T-helper 2 cell (primary cell): ENCODE results near the gene SEMA7A.

Experiments
- DNase-seq, 5 experiments: peaks; one replicate each; pipeline versions ENCODE4 v3.0.0 to v3.0.0-alpha.2; 2012 to 2022

The SEMA7A gene

DNA sequence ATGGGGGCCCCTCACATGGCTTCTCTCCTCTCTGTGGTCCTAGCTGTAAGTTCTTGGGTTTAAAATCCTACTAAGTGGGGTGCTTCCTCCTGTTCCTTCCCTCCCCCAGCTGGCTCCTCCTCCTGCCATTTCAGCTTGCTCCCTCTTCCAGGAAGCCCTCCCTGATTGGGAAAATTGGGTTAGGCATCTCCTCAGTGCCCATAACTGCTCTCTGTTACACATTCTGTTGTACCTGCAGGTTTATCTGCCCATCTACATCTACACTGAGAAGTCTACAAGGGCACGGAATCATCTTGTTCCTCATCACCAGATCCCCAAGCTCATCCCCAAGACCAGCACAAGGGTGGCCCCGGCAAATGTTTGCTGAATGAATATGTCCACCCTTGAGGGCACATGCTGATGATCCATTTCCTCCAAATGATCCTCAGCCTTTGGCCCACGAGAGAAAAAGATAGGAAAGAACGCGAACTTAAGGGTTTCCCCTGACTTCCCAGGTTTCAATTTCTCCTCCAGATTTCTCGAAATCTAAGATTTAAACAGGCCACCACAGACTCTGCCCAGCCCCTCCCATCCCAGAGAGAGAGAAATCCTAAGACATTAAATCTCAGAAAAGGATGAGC, 3.9 kb downstream of the SEMA7A start:
- no peak for DNase-seq

DNA sequence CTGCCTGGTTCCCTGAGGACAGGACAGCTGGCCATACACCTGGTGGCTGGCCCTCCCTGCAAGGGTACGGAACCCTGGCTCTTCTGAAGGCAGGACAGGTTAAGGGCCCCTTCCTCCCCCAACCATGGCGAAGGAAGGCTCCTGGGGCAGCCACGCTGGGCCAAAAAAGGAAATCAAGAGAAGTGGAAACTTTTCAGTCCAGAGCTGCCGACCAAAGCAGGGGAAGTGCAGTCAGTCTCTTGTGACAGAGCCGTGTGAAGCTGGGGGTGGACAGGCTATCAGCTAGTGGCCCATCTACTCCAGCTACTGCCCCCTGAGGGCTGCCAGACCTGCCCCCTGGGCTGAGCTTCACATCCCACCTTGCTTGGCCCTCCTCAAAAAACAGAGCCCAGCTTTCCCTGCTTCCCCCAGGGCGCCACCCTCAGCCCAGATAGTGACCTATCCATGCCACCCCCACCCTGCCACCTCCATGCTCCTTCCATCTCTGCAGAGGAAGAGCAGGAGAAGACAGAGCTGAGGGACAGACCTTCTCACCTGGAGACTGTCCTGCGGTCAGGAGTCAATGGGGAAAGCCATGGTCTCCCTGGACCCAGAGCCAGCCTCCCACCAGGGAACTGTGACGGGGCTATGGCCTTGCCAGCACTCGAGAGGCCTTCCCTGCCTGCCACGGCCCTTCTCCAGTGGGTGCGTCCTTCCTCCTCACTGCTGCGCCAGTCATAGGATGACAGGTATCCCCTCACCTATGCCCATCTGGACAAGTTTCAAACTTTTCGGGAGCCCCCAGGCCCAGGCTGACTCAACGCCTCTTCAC, 4.6 kb downstream of the SEMA7A start:
- no peak for DNase-seq

DNA sequence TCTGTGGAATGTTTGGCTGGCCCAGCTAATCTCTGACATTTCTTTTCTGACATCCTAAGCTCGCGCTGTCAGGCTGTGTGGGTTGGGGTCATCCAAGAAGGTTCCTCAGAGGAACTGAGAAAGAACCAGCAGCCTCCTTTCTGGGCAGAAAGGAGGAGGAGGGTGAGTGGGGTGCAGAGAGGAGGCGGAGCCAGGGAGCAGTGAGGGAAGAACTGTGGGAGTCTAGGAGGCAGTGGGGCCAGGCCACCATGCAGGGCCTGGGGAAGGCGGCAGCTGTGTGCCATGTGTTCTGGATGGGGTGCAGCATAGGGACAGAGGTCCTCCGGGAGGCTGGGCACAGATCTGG, 5.3 kb downstream of the SEMA7A start:
- no peak for DNase-seq

DNA sequence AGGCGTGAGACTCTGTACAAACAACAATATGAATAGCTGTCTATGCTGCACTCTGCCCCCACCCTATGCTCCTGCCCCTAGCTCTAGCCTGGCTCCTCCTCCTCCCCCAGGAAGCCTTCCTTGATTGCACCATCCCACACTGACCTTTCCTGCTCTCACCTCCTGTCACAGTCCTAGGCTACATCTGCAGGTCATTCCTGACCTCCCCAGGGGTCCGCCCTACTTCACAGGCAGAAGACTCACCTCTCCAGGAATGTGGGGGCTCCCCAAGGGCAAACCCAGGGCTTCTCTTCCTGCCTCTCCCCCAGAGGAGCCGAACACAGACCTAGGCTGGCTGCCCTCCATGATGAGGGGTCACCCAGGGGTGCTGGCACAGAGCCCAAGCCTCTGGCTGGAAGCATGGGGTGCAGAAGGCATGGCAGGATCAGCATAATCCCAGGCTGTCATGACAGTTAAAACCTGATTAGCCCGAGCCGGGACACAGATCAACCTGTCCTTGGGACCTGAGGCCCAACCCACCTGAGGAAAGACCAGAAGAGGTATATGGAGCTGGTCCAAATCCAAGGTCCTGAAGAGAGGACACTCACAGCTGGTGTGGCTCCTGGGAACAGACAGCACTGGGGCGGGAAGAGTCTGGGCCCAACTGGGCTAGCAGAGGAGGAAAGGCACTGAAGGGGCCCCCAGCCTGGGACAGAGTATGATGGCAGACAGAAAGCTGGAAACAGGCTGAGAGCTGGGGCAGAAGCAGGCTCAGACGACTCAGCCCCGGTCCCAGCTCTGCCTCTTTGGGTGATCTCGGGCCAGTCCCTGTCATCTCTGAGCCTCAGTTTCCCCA, 5.9 kb downstream of the SEMA7A start:
- no peak for DNase-seq

DNA sequence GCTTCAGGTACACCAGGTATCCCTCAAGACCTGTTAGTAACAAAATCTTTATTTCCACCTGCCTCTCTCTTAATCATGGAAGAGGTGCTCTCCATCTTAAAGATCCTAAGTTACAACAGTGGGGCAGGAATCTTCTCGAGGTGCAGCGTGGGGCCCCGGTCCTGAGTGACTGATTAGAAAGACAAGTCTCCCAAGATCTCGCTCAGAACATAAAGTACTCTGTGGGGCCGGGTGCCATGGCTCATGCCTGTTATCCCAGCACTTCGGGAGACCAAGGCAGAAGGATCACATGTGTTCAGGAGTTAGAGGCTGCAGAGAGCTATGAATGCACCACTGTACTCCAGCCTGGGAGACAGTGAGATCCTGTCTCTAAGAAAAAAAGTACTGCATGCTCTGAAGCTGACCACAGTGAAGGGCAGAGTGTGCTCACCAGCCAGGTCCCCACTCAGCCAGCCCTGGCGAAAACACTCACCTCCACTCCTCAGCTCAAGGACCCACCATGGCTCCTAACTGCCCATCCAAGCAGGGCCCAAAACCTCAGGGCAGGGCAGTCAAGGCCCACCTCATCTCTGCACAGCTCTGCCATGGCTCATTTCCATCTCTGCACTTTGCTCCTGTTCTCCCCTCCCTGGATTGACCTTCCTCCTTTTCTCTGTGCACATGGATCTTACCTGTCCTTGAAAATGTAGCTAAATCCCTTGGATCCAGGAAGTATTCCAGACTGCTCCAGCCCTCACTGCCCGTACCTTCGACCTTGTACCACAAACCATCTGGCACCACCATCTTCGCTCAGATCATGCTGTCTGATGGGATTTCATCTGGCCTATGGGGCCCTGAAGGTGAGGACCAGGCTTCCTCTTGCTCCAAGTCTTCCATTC, 7.1 kb downstream of the SEMA7A start:
- no peak for DNase-seq

DNA sequence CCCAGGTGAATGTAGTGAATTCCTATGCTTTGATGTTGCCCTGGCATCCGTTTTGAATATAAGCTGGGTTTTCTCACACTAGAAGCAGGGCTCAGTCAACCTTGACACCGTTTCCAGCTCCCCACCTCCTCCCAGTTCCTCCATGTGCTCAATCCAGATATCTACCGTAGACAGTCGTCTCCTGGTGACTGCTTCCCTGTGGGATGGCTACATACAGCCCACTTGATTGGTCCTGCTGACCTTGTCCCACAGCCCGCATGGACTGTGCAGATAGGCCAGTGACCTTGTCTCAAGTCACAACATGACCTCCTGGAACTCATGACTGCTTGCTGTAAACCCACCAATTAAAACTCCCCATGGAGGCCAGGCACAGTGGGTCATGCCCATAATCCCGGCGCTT, 8.1 kb downstream of the SEMA7A start:
- DNase-seq = no peak

DNA sequence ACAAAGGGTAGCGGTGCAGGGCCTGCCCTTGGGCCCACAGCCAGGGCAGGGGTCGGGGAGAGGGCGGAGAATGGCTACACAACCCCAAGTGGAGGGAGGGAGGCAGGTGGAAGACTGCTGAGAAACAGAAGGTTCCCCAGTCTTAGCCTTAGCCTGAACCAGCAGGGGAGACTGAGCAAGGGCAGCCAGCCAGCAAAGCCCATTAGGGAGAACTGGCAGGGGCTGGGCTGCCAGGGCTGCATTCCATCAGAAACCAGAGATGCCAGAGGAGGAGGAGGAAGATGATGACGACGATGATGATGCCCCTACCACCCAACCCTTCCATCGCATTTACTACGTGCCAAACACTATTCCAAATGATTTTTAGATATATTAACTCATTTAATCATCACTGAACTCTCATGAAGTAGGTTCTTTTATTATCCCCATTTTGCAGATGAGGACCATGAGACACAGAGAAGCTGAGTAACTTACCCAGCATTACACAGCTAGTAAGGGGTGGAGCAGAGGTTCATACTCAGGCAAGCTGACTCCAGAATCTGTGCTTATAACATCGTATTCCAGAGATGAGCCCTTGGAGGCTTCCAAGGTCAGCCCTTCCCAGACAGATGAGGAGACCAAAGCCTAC, 8.7 kb downstream of the SEMA7A start:
- no peak for DNase-seq

DNA sequence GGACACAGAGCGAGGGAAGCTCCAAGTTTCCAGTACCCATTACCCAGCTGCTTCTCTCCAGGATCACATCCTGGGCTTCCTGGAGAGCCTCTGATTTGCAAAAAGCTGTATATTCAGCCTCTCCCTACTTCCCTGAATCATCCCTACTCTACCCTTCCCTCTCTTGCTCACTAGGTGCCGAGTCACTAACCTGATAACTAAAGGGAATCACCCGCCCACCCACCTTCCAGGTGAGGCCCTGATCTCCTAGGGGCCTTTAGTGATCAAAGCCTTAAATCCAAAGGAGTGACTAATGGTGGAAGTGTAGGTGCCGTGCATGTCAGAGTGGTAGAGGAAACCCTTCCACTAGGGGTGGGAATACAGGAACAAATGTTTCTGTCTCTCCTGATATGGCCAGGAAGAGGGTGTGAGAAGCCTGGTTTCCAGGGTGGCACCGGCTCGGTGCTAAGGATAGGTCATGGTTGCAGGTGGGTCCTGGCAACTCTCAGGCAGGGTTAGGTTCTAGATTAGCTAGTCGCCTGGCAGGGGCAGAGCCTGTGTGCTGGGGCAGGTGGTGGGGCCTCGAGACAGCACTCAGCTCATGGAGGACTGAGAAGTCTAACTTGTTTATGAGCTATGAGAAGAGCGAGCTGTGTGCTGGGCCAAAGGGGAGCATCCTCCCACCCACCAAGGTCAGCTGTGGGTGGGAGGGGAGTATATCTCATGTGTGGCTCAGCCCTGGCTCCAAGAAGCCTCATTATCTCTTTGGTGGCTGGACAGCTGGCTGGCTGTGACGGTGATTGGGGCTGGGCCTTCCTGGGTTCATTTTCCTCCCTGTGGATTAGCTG, 10.1 kb downstream of the SEMA7A start:
- DNase-seq = no peak

DNA sequence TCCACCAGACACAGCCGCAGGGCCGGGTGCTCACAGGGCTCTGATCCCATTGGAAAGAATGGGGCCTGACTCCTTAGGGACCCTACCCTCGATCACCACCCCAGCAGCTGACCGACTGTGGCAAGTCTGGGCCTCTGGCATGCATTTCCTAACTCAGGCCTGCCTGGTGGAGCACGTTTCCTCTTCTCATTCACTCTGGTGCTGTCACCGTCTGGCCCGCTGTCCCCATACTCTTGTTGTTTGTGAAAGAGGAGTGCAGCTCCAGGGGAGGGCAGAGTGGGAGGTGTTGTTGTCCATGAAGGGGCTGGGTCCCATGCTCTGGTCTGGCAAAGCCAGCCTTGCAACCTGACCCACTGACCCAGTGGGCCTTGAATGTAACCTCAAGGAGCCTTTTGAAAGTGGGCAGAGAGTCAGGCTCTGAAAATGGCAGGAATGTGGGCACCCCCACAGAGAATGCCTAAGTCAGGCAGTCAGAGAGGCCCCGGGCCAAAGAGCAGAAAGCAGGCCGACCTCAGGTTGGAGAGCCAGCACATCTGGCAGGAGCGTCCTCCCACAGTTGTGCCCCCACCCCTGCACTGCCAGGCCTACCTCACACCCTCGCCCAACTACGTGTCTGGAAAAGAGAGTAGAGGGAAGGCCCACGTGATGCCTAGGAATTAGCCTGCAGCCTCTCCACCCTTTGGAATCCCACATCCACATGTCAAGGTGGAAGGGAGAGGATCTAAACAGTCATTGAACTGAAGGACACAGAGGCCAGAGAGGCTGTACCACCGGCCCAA, 10.9 kb downstream of the SEMA7A start:
- DNase-seq = no peak

DNA sequence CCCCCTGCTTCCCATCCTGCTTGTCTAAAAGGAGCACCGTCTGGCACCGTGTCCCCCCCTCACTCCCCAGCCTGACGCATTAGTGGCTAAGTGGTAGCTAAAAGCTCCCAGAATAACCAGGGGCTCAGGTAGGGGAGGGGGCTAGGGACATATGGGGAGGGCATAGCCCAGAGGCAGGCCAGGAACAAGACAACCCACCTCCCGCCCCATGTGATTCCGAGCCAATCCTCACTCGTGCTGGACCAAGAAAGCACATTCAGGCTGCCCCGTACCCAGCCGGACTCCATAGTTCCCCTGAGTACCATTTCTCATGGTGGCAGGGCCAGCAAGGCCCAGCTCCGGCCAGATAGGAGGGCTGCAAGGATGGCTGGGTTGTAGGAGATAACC, 11.5 kb downstream of the SEMA7A start:
- no peak for DNase-seq

DNA sequence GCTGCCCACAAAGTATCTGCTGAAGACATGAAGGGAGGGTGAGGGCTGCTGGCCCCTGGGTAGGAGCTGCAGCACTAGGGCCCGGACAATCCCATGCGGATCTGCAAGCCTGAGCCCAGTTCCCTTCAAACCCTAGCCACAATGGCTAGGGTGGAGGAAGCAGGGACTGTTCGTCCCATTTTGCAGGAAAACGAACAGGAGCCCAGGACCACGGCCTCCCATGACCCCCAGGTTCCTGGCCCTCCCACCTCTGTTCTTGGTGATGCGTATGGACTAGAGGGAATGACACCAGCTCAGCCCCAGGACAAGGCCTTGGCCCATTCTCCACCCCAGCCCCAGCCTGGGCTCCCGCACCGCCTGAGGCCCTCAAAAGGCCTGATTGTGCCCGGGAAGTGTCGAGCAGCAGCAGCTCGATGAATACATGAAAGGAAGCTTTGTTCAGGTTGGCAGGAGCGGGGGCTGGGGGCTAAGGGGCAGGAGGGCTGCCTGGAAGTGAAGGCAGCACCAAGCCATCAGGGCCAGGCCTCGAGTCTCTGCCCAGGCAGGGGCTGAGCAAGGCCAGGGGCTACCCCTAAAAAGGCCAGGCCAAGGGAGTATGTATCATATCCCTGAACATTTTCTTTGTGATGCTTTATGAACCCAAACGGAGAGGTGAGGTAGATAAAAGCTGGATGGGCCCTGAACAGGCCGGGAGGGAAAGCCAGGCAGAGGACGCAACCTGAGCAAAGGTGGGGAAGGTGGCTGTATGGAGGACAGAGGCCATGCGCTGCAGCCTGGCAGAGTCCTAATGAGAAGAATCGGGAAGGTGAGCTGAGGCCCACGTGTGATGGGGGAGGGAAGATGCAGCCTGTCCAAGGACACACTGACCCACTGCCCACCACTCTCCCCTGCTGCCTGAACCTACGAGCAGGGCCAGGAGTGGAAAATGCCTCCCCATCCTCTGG, 12.2 kb downstream of the SEMA7A start:
- DNase-seq = no peak

DNA sequence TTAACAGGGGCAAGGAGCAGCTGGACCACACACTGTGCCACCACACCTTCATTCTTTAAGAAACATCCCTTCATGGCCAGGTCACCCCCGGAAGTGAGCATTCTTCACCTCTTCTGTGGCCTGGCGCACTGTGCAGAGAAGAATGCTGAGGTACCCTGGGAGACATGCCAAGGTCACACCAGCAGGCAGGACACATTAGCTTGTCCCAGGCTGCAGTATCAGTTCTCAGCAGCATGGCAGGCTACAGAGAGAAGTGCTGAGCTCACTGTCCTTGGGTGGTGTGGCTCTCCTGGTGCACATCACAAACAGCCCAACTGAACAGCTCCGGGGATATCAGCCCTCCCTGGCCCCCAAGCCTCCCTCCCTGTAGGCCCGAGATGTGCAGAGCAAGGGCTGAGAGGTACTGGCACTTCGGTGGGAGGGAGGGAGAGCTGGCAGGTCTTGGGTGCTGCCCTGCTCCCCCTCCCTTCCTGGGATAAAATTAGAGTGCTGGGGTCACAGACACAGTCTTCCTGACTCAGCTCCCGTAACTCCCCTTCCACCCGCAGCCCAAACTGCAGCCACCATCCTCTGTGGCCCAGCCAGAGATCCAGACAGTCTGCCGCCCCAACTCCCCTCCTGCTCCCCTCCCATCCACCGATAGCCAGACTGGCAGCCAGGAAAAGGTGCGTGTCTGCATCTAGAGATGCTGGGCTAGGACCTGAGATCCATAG, 13.4 kb downstream of the SEMA7A start:
- DNase-seq = no peak

DNA sequence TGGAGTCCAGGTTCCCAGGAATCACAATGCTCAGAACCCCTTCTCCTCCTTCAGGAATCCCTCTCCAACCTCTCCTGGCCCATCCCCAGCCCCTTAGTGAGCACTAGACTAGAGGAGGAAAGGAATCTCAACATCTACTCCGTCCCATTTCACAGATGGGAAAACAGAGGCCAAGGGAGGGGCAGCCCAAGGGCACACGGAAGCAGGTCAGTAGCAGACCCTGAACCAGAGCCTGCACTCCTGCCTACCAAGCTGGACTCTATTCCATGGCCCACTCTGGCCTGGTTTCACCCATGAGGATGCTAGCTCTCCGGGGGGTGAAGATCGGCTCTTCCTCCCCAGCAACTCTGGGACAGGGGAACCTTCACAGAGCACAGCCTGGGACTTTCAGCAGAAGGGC, 14.3 kb downstream of the SEMA7A start:
- no peak for DNase-seq

DNA sequence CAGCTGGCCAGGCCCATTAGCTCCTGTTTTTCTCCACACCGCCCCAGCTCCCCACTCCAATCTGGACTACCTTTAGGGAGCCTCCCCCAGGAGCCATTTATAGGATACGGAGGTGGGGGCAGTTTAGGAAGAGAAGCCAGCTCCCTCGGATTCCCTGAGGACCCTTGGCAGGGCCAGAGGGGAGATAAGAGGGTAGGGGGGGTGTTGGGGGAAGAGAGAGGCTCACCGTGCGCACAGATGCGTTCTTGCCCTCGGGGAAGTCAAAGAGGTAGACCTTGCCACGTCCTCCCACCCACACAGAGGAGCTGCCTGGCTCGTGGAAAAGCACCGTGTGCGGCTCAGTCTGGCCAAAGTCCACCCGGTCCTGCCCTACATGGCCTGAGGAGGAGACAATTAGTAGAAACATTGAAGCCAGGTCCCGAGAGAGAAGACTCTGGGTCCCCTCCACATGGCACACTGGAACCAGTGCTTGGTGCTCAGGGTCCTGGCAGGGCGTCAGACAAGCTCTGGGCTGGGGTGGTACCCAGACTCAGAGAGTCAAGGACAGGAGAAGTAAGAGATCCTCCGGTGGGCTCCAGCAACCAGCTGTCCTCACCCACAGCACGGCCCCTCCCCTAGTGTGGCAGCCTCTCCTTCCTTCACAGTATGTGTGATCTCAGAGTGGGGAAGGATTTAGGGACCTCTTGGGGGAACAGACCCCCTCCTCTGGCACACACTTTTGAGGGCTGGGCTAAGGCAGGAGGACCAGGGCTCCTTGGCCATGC, 15.0 kb downstream of the SEMA7A start:
- DNase-seq = no peak

DNA sequence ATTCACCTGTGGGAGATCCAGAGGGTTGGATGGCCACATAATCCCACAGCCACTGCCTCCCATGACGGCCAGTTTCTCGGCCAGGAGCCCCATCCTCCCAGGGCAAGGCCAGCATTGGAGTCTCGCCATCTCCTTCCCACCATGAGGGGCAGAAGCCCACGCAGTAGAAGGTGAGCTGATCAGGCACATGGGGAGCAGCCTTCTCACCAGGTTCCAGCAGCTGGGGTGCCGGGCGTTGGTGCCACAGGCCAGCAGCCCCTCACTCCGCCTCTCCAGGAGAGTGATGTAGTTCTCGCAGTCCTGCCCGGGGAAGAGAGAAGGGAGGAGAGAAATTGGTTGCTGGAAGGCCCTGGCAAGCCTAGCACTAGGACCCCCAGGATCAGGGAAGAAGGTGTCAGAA, 16.1 kb downstream of the SEMA7A start:
- no peak for DNase-seq

DNA sequence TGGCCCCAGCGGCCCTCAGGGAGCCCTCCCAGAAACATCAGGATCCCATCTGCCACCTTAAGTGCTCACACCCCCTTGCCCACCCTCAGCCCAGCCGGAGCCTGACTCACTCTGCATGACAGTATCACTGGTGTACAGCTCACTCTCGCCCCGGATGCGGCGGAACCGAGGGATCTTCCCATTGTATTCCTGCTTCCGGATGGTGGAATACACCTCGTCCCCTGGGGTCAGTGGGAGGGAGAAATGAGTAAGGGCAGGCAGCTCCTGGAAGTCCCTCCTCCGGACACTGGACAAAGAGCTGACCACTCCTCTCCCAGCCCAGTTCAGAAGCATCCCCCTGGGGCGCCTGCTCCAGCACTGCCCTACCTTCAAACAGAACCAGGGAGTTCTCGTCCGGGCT, 16.5 kb downstream of the SEMA7A start:
- no peak for DNase-seq

DNA sequence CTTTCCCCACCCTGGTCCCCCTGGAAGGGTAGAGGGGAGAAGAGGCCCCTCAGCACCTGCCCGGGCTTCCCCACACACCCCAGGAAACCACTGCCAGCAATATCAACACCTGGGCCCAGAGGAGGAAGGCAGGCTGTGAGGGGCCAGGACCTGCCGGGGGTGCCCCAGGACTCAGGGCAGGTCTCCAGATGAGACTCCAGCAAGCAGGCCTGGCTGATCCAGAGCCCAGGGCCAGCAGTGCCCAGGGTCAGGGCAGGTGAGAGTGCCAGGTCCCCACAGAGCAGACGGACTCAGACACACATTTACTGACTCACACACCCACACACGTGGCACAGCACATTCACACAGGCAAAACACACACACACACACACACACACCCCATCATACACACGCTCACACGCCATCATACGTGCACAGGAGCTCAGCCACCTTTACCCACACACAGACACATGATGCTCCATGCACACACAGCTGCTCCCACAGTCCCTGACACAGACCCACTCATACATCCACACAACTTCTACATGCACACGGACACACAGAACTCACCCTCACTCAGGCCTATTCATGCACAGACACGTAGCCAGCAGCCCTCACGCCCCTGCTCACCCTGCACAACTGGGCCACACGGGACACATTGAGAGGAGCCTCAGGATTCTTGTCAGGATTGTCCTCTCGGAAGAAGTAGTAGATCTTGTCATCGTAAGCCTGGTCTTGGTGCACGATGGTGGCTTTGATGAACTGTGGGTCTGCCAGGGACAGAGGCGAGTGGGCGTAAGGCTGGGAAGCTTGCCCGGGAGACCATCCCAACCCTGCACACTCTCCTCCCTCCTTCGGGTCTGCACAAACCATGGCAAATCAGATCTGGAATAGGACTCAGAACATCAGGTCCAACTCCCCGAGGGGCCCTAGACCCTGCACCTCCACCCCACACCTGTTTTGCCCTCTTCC, 17.5 kb downstream of the SEMA7A start:
- no peak for DNase-seq
